ENCODE results near the gene PDE4B.

DNA sequence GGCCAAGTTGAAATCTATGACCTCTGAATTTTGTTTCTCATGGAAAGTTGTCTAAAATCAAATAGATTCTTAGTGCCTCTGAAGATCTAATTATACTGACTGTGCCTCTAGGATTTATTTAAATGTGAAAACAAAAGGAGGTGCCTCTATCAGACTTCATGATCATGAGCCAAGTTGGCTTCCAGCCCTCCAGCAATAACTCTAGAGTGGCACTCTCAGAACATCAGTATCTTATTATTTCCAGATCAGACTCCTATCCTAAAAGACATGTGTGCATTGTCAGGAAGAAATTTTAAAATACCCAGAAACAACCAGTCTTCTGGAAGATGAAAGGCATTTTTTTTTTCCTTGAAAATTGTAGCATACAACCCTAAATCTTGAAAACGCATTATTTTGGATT, 368.0 kb downstream of the PDE4B start:
- TF ChIP-seq POLR2A (IDR thresholded peaks at IDR 0.05; ENCODE audit: low read length) (no peak), GATA1 (IDR thresholded peaks at IDR 0.05; ENCODE audit: low read depth, low read length) (no peak)

Data from erythroblast (primary cell).